WTC11 (cell line): ENCODE data around the gene CHD3. TPM values are rescaled to one million over a fixed set of nuclear protein-coding genes. Genes with fewer than 3 reads are reported as not detected.
"Not testable (repeated sequence)": the region's sequence is repeated elsewhere in the genome, so short reads cannot be mapped to it uniquely, and the experiment has no call there.

Experiments used
- ATAC-seq: fragments of 200-7000 bp; cut with Tn5 transposase; 2 replicates; pipeline ENCODE4 v1.10.0; 2021; ENCODE audit warnings: mild to moderate bottlenecking, moderate library complexity
- CTCF ChIA-PET: fragments of 300-600 bp; sonication (Branson Sonifier 250); formaldehyde crosslinking; loops from one replicate; lab custom pipeline; 2021; ENCODE audit warnings: antibody characterized with exemption; lab: Charles Lee
- POLR2A ChIA-PET: fragments of 350-600 bp; sonication (Branson Sonifier 250); formaldehyde crosslinking; loops from one replicate; lab custom pipeline; 2021; ENCODE audit warnings: antibody characterized with exemption; lab: Charles Lee
- DNase-seq: peaks from one replicate; pipeline ENCODE4 v3.0.0; 2021; ENCODE audit warnings: low spot score
- H3K27ac Mint-ChIP-seq: 2 replicates; pipeline ENCODE4 v1.8.0; 2021; ENCODE audit warnings: mixed read lengths
- H3K27me3 Mint-ChIP-seq: 2 replicates; pipeline ENCODE4 v1.8.0; 2021; ENCODE audit warnings: low read depth, mild to moderate bottlenecking, moderate library complexity, mixed read lengths
- H3K36me3 Mint-ChIP-seq: 2 replicates; pipeline ENCODE4 v1.8.0; 2021; ENCODE audit warnings: mixed read lengths
- H3K4me1 Mint-ChIP-seq: 2 replicates; pipeline ENCODE4 v1.8.0; 2022; ENCODE audit warnings: mixed read lengths
- H3K4me3 Mint-ChIP-seq: 2 replicates; pipeline ENCODE4 v1.8.0; 2021; ENCODE audit warnings: mild to moderate bottlenecking, moderate library complexity, mixed read lengths
- H3K9me3 Mint-ChIP-seq: 2 replicates; pipeline ENCODE4 v1.8.0; 2021; ENCODE audit warnings: mixed read lengths
- ERG ChIP-seq: fragments of 250-450 bp; sonication (Bioruptor Pico); IDR thresholded peaks from 2 replicates; pipeline ENCODE4 v1.8.0; 2021; ENCODE audit warnings: mild to moderate bottlenecking
- GRHL2 ChIP-seq: fragments of 250-450 bp; sonication (Bioruptor Pico); IDR thresholded peaks from 2 replicates; pipeline ENCODE4 v1.8.0; 2022; ENCODE audit warnings: mild to moderate bottlenecking, moderate library complexity; ENCODE audit not compliant: insufficient replicate concordance, severe bottlenecking
- HMGA2 ChIP-seq: fragments of 250-450 bp; sonication (Bioruptor Pico); IDR thresholded peaks from 2 replicates; pipeline ENCODE4 v1.4.0; 2021; ENCODE audit warnings: mild to moderate bottlenecking, moderate library complexity
- MXD4 ChIP-seq: fragments of 250-450 bp; sonication (Bioruptor Pico); IDR thresholded peaks from 2 replicates; pipeline ENCODE4 v1.8.0; 2021; ENCODE audit warnings: mild to moderate bottlenecking, moderate library complexity, borderline replicate concordance
- TCF7 ChIP-seq: sonication (generic); formaldehyde crosslinking; IDR thresholded peaks from 2 replicates; pipeline ENCODE4 v1.8.0; 2022; ENCODE audit warnings: mild to moderate bottlenecking, low read depth, missing genetic modification reagents, moderate library complexity
- TP53 ChIP-seq: sonication (generic); formaldehyde crosslinking; IDR thresholded peaks from 2 replicates; pipeline ENCODE4 v1.8.1; 2023; ENCODE audit warnings: mild to moderate bottlenecking, missing genetic modification reagents
- total RNA-seq: library from RNA; stranded (reverse); gene quantifications from 3 replicates; pipeline ENCODE4 v1.2.3, GENCODE V29; 2021
- TF ChIP-seq, protein P1 (sequence below): fragments of 250-450 bp; sonication (Bioruptor Pico); IDR thresholded peaks from 2 replicates; pipeline ENCODE4 v1.9.0; 2021; ENCODE audit warnings: mild to moderate bottlenecking, borderline replicate concordance
- TF ChIP-seq, protein P2 (sequence below): fragments of 200-600 bp; IDR thresholded peaks from 2 replicates; pipeline ENCODE4 v1.8.0; 2022; ENCODE audit warnings: antibody characterized with exemption
- TF ChIP-seq, protein P3 (sequence below): sonication (generic); formaldehyde crosslinking; IDR thresholded peaks from 2 replicates; pipeline ENCODE4 v1.8.1; 2022; ENCODE audit warnings: missing genetic modification reagents, borderline replicate concordance

CHD3 gene
- total RNA-seq, 1 experiment from 2014 or later: 39.5 TPM

DNA sequence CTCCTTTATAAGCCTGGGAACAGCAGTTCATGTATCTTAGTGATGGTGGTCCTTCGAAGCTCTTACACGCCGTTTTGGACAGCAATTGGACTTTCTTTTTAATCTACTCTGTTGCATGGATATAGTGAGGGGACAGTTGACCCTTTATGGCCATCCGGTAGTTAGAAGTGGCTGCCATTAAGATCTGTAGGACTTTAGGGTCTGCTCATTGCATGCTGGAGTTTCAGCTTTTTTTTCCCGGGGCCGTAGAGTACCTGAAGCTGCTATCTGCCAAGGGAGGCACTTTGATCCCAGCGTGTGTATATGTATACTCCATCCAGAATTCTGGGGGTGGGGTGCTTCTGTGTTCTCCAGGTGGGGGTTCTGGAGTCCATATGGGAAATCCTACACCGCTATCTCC, 29.6 kb upstream of the CHD3 start (continued):
- TF ChIP-seq TCF7 (CRISPR knock-in tag) (no peak), GRHL2 (CRISPR knock-in tag) (no peak)
- TF ChIP-seq, protein P1, sequence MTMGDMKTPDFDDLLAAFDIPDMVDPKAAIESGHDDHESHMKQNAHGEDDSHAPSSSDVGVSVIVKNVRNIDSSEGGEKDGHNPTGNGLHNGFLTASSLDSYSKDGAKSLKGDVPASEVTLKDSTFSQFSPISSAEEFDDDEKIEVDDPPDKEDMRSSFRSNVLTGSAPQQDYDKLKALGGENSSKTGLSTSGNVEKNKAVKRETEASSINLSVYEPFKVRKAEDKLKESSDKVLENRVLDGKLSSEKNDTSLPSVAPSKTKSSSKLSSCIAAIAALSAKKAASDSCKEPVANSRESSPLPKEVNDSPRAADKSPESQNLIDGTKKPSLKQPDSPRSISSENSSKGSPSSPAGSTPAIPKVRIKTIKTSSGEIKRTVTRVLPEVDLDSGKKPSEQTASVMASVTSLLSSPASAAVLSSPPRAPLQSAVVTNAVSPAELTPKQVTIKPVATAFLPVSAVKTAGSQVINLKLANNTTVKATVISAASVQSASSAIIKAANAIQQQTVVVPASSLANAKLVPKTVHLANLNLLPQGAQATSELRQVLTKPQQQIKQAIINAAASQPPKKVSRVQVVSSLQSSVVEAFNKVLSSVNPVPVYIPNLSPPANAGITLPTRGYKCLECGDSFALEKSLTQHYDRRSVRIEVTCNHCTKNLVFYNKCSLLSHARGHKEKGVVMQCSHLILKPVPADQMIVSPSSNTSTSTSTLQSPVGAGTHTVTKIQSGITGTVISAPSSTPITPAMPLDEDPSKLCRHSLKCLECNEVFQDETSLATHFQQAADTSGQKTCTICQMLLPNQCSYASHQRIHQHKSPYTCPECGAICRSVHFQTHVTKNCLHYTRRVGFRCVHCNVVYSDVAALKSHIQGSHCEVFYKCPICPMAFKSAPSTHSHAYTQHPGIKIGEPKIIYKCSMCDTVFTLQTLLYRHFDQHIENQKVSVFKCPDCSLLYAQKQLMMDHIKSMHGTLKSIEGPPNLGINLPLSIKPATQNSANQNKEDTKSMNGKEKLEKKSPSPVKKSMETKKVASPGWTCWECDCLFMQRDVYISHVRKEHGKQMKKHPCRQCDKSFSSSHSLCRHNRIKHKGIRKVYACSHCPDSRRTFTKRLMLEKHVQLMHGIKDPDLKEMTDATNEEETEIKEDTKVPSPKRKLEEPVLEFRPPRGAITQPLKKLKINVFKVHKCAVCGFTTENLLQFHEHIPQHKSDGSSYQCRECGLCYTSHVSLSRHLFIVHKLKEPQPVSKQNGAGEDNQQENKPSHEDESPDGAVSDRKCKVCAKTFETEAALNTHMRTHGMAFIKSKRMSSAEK: no peak

GRCh38 chr17:7862692-7863437, 25.7 kb upstream of the CHD3 start:
- Mint-ChIP-seq H3K36me3 (peaks cover 9% of the 10 kb centered on the region), H3K4me1 (peaks cover 11% of the 10 kb centered on the region), H3K27ac (peak overlapping the region; percentile 17; the same call in 1 of the 2 replicates), H3K27me3 (no peaks in the 10 kb centered on the region), H3K4me3 (no peak overlapping the region)
- ATAC-seq: no peak
- TF ChIP-seq, protein P2, sequence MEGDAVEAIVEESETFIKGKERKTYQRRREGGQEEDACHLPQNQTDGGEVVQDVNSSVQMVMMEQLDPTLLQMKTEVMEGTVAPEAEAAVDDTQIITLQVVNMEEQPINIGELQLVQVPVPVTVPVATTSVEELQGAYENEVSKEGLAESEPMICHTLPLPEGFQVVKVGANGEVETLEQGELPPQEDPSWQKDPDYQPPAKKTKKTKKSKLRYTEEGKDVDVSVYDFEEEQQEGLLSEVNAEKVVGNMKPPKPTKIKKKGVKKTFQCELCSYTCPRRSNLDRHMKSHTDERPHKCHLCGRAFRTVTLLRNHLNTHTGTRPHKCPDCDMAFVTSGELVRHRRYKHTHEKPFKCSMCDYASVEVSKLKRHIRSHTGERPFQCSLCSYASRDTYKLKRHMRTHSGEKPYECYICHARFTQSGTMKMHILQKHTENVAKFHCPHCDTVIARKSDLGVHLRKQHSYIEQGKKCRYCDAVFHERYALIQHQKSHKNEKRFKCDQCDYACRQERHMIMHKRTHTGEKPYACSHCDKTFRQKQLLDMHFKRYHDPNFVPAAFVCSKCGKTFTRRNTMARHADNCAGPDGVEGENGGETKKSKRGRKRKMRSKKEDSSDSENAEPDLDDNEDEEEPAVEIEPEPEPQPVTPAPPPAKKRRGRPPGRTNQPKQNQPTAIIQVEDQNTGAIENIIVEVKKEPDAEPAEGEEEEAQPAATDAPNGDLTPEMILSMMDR: peak; percentile 64; the same call in 1 of the 2 replicates
- TF ChIP-seq TP53 (no peak), ERG (CRISPR knock-in tag) (no peak), MXD4 (CRISPR knock-in tag) (no peak), HMGA2 (CRISPR knock-in tag) (no peak)
- TF ChIP-seq, protein P3, sequence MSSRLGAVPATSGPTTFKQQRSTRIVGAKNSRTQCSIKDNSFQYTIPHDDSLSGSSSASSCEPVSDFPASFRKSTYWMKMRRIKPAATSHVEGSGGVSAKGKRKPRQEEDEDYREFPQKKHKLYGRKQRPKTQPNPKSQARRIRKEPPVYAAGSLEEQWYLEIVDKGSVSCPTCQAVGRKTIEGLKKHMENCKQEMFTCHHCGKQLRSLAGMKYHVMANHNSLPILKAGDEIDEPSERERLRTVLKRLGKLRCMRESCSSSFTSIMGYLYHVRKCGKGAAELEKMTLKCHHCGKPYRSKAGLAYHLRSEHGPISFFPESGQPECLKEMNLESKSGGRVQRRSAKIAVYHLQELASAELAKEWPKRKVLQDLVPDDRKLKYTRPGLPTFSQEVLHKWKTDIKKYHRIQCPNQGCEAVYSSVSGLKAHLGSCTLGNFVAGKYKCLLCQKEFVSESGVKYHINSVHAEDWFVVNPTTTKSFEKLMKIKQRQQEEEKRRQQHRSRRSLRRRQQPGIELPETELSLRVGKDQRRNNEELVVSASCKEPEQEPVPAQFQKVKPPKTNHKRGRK (CRISPR knock-in tag): no peak
- TF ChIP-seq, all 79 proteins: peak for 1
- ChIA-PET CTCF (interaction anchor here (0.7 to 2.9 kb wide), 14 partner anchors 13 to 480 kb away, joined by 3 to 15 read pairs (median 5); partner anchors contain the start of genes KDM6B and MPDU1), POLR2A (interaction anchor here (0.7 kb wide), 3 partner anchors 24 to 361 kb away, joined by 3 to 6 read pairs (median 4); no protein-coding TSS in a partner anchor)
- peaks cover 8% of the 10 kb centered on the region; the same call in 1 of the 2 replicates for H3K9me3 Mint-ChIP-seq
- DNase-seq: peak; percentile 77

GRCh38 chr17:7864384-7864783, 24.2 kb upstream of the CHD3 start:
- H3K27me3 Mint-ChIP-seq, ATAC-seq, H3K27ac Mint-ChIP-seq, H3K36me3 Mint-ChIP-seq, H3K4me1 Mint-ChIP-seq, H3K4me3 Mint-ChIP-seq, H3K9me3 Mint-ChIP-seq, DNase-seq: not testable (repeated sequence)
- ChIA-PET CTCF (interaction anchor here (0.6 to 1.5 kb wide), 5 partner anchors 27 to 994 kb away, joined by 3 to 4 read pairs (median 3); no protein-coding TSS in a partner anchor), POLR2A (interaction anchor here (0.7 kb wide), 1 partner anchor 24 kb away, joined by 4 read pairs; the partner anchor contains the start of gene CHD3)
